Brain microvascular endothelial cell (primary cell): Measurements from ENCODE around the gene RCBTB2.

Experiments
- DNase-seq: peaks from one replicate; pipeline ENCODE4 v3.0.0-alpha.2; 2020
- H3K27ac ChIP-seq: fragments of 250-450 bp; sonication (Bioruptor Pico); 2 replicates; pipeline ENCODE4 v1.5.1; 2020; ENCODE audit warnings: mild to moderate bottlenecking, moderate library complexity
- H3K27me3 ChIP-seq: fragments of 250-450 bp; sonication (Bioruptor Pico); replicated peaks from 2 replicates; pipeline ENCODE4 v1.5.1; 2020; ENCODE audit warnings: mild to moderate bottlenecking
- H3K36me3 ChIP-seq: fragments of 250-450 bp; sonication (Bioruptor Pico); replicated peaks from 2 replicates; pipeline ENCODE4 v1.5.1; 2020; ENCODE audit warnings: mild to moderate bottlenecking
- H3K4me3 ChIP-seq: 2 replicates; pipeline ENCODE4 v1.5.1; 2011; ENCODE audit warnings: low read depth, mild to moderate bottlenecking, control low read depth, low read length, moderate library complexity
- CTCF ChIP-seq: IDR thresholded peaks from 2 replicates; pipeline ENCODE4 v1.5.1; 2011; ENCODE audit warnings: low read depth, mild to moderate bottlenecking, moderate library complexity, low read length, control low read depth, inconsistent platforms; ENCODE audit errors: missing control alignments
- in situ Hi-C: cut with HindIII; loops from 2 replicates; pipeline ENCODE4 v1.10.0; 2017; ENCODE audit warnings: low sequenced_read_pairs, low pct_ligation_motif_present

Gene RCBTB2

DNA sequence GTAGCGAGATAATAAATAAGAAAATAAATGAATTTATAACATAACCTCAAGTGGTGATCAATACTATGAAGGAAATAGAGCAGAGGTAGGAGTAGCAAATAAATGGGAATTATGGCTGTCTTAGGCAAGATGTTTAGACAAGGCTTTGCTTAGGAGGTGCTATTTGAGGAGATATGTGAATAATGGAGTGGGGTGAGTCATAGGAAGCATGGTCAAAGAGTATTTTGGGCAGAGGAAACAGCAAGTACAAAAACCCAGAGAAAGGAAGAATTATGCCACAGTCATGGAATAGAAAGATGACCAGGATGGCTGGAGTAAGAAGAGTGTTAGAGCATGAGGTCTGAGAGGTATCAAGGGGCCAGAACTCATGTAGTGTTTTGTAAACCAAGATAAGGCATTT is 86.4 kb downstream of the RCBTB2 start:
- H3K36me3 ChIP-seq = no peaks in the 10 kb centered on the region
- H3K27ac ChIP-seq = no peak overlapping the region
- H3K4me3 ChIP-seq = no peak overlapping the region
- in situ Hi-C loops = no loop called here
- no peak for TF ChIP-seq CTCF
- H3K27me3 ChIP-seq = no peaks in the 10 kb centered on the region
- DNase-seq = peak; percentile 52

DNA sequence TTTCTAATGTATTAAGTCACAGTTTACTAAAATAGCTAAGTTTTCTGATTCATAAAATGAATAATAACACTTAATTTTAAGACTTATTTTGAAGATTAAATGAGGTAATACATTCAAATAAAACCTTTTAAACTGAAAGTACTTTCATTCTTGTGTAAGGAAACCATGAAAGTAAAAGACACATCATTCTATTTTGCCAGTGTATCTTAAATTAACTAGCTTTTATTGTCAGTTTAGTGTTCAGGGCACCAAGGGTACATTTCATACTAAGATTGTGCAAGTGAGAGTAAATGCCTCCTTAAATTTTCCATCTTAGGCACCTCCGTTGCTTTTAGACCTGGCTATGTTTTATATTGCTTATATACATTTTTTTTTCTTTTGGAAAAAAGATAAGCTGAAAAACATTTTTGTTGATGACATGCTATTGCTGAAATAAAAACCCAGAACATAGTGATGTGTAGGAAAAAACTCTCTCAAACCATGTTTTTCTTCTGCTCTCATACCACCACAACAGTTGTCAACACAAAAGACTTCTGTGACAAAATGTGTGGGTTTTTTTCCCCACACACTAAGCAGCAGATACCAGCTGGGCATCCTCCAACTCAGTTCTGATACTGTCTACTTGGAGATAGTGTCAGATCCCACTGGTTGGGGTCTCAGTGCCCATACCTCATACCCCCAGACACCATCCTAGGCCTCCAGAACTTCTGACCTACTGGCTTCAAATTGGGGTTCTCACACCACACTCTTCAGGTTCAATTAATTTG is 89.3 kb downstream of the RCBTB2 start:
- DNase-seq = no peak
- Histone ChIP-seq H3K4me3 (no peak overlapping the region), H3K27ac (no peak overlapping the region), H3K27me3 (no peaks in the 10 kb centered on the region), H3K36me3 (no peaks in the 10 kb centered on the region)
- in situ Hi-C loops = no loop called here
- no peak for TF ChIP-seq CTCF
